Stimulated activated memory B cell treated with anti-CD40 and anti-IgM and Interleukin-4, amounts not matched to agents 10 μg/mL and 1 μg/mL and 100 μg/mL, for 72 hours (primary cell): ENCODE results near the gene CPNE5.
"Not testable (repeated sequence)": the region's sequence is repeated elsewhere in the genome, so short reads cannot be mapped to it uniquely, and the experiment has no call there.

Experiments
- ATAC-seq: fragments of 150-1000 bp; cut with Tn5 transposase; 2 replicates; pipeline ENCODE4 v1.10.0; 2021
- H3K27ac Mint-ChIP-seq: one replicate; pipeline ENCODE4 v1.8.0; 2022; ENCODE audit warnings: mild to moderate bottlenecking, mixed read lengths
- H3K27me3 Mint-ChIP-seq: one replicate; pipeline ENCODE4 v1.8.0; 2022; ENCODE audit warnings: mixed read lengths
- H3K36me3 Mint-ChIP-seq: one replicate; pipeline ENCODE4 v1.8.0; 2022; ENCODE audit warnings: mixed read lengths
- H3K4me1 Mint-ChIP-seq: one replicate; pipeline ENCODE4 v1.8.0; 2022; ENCODE audit warnings: mixed read lengths
- H3K4me3 Mint-ChIP-seq: one replicate; pipeline ENCODE4 v1.8.0; 2022; ENCODE audit warnings: mild to moderate bottlenecking, moderate library complexity, mixed read lengths
- H3K9me3 Mint-ChIP-seq: one replicate; pipeline ENCODE4 v1.8.0; 2022; ENCODE audit warnings: mixed read lengths

The CPNE5 gene

DNA sequence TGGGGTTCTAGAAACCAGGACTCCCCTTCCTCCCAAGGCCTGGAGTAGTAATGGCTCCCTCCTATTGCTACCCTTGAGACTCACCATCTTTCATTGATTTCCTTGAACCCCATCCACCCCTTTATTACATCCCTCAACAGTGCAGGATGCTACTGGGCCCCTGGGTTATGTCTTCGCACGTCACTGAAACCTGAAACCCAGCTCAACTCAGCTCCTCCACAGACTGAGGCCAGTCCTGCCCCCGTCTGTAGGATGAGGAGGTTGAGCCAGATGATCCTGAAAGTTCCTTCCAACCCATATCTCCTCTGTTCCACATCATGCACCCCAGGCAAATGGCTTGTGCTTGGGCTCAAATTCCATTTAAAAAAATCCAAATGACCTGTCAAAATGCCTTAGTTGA, 21.4 kb downstream of the CPNE5 start:
- no peaks in the 10 kb centered on the region for H3K9me3 Mint-ChIP-seq
- no peaks in the 10 kb centered on the region for H3K4me1 Mint-ChIP-seq
- no peak for ATAC-seq
- H3K4me3 Mint-ChIP-seq: no peak overlapping the region
- no peak overlapping the region for H3K27ac Mint-ChIP-seq
- H3K36me3 Mint-ChIP-seq: no peaks in the 10 kb centered on the region
- no peaks in the 10 kb centered on the region for H3K27me3 Mint-ChIP-seq

DNA sequence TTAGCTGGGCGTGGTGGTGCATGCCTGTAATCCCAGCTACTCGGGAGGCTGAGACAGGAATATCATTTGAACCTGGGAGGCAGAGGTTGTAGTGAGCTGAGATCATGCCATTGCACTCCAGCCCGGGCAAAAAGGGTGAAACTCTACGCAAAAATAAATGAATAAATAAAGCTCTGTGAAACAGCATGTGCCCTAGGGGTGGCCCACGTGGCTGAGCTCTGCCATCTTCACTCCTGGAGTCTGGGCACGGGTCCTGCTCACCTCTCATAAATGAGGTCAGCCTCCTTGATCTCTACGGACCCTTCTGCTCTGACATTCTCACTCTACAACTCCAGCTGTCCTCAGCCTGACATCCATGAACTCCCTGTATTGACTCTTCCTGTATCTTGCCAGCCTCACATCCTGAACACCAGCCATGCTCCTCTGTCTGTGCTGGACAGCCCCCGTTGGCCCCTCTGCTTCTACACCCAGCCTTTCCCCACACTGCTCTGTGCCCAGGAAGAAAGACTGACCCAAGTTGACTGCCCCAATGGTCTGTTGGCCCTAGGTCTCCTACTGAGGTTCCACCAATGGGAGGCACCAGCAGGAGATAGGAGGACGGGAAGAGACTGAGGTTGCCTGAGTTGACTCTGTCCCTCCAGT, 21.9 kb downstream of the CPNE5 start:
- Mint-ChIP-seq H3K27me3 (no peaks in the 10 kb centered on the region), H3K9me3 (no peaks in the 10 kb centered on the region), H3K36me3 (no peaks in the 10 kb centered on the region), H3K4me1 (no peaks in the 10 kb centered on the region), H3K4me3 (no peak overlapping the region), H3K27ac (no peak overlapping the region)
- no peak for ATAC-seq

DNA sequence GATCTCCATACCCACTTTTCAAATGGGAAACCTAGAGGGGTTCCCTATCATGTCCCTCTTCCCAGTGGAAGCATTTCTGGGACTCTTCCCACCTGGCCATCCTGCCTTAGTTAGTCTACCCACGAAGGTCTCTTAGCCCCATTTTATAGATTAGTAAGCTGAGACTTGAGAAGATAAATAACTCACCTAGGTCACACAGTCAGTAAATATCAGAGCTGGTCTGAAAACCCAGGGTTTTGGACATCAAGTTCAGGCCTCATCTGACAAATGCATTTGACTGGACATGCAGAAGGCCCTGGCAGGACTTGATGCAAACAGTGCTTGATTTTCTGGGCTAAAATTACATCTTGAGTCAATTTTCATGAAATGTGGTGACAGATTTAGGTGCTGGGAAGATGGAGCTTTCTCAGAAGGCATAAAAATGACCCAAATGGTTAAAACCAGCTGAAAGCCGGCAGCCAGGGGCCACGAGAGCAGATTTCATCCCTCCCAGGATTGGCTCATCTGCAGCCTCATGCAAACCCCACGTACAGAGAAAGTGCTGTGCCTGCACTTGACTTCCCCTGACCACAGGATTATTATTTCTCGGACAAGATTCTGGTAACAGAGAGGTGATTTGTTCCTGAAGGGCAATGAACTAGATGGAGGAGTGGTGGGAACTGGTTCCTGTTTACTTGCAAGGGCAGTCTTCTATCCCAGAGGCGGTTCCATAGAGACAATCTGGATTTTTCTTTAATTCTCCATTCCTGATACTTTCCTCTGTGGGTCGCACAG, 23.1 kb downstream of the CPNE5 start:
- H3K9me3 Mint-ChIP-seq: no peaks in the 10 kb centered on the region
- H3K27me3 Mint-ChIP-seq: no peaks in the 10 kb centered on the region
- ATAC-seq: no peak
- H3K27ac Mint-ChIP-seq: no peak overlapping the region
- no peaks in the 10 kb centered on the region for H3K36me3 Mint-ChIP-seq
- H3K4me1 Mint-ChIP-seq: no peaks in the 10 kb centered on the region
- H3K4me3 Mint-ChIP-seq: no peak overlapping the region

DNA sequence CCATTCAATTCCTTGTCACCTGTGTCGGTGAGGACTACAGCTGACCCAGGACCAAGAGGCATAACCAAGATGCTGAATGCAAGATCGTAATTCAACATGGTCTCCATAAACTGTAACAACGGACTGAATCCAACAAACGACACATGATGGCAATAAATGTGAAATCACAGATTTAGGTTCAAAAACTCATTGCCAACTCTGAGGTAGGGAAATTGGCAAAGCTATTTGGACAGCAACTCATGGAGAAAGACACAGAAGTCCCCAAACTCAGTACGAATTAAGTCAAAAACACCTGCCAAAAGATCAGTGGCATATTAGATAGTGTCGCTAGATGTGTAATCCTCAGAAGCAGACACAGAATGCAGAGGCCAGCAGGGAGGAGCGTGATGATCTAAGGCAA, 25.0 kb downstream of the CPNE5 start:
- H3K27ac Mint-ChIP-seq: no peak overlapping the region
- H3K27me3 Mint-ChIP-seq: peaks cover 6% of the 10 kb centered on the region
- H3K4me3 Mint-ChIP-seq: no peak overlapping the region
- ATAC-seq: no peak
- no peaks in the 10 kb centered on the region for H3K36me3 Mint-ChIP-seq
- H3K4me1 Mint-ChIP-seq: no peaks in the 10 kb centered on the region
- H3K9me3 Mint-ChIP-seq: no peaks in the 10 kb centered on the region

DNA sequence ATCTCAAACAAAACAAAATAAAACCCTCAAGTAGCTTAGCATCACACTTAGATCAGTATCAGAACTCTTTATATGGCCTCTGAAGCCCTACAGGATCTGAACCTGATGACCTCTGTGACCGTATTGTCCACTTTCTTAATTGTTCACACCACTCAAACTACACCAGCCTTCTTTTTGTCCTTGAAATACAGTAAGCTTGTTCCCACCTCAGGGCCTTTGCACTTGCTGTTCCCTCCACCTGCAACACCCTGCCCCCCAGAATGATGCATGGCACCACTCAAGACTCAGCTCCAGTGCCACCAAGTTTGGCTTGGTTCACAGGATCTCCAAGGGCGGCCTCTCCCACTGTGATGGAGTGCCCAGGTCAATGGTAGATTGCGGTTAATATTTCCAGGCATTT, 25.7 kb downstream of the CPNE5 start:
- no peak for ATAC-seq
- H3K36me3 Mint-ChIP-seq: no peaks in the 10 kb centered on the region
- no peaks in the 10 kb centered on the region for H3K4me1 Mint-ChIP-seq
- peaks cover 13% of the 10 kb centered on the region for H3K27me3 Mint-ChIP-seq
- no peak overlapping the region for H3K27ac Mint-ChIP-seq
- no peak overlapping the region for H3K4me3 Mint-ChIP-seq
- H3K9me3 Mint-ChIP-seq: no peaks in the 10 kb centered on the region

DNA sequence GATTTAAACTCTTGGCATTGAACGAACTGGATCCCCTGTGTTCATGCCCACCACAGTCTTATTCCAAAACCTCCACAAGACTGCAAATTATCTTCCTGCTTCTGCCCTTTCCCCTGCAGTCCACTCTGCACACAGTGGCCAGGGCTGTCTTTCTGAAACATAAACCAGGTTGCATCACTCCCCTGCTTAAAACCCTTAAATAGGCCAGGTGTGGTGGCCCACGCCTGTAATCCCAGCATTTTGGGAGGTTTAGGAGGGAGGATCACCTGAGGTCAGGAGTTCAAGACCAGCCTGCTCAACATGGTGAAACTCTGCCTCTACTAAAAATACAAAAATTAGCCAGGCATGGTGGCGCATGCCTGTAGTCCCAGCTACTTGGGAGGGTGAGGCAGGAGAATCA, 26.2 kb downstream of the CPNE5 start:
- H3K36me3 Mint-ChIP-seq, H3K27ac Mint-ChIP-seq, H3K4me1 Mint-ChIP-seq, H3K9me3 Mint-ChIP-seq, H3K4me3 Mint-ChIP-seq, ATAC-seq: not testable (repeated sequence)
- H3K27me3 Mint-ChIP-seq: peaks cover 18% of the 10 kb centered on the region

DNA sequence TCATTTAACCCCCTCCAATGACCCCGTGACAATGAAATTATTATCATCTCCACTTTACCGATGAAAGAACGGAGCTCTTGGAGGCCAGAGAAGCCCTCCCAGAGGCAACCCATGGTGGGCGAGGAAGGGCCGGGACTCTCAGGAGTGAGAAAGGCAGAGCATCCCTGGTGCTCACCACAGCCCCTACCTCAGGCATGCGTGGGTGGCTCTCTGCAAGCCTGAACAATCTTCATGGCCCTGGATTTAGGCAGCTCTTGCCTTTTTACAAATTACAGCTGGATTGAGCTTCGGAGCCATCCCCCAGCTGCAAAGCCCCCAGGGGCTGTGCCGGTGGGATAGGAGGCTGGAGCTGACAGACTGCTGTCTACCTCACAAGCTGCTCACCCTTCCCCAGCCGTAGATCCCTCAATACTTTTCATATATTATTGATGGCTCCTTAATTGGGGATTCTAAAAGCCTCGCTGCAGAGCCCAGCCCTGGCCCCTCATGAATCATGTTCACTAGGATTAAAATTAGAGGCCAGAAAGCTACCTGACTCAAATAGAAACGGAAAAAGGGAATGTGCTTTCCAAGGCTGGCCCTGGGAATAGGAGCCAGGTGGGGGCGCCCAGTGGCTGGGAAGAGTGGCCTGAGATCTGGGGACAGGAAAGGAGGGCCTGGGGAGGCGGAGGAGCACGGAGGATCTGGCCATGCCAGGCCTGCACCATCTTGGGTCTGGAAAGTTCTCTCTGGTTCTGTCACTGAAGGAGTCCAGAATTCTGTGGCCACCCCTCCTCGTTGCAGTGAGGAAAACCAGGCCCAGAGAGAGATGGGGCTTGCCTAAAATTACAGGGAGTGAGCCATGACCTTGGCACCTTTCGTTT, 29.1 kb downstream of the CPNE5 start:
- no peak overlapping the region for H3K27ac Mint-ChIP-seq
- no peaks in the 10 kb centered on the region for H3K36me3 Mint-ChIP-seq
- H3K4me1 Mint-ChIP-seq: no peaks in the 10 kb centered on the region
- peaks cover 35% of the 10 kb centered on the region for H3K27me3 Mint-ChIP-seq
- H3K9me3 Mint-ChIP-seq: no peaks in the 10 kb centered on the region
- ATAC-seq: no peak
- H3K4me3 Mint-ChIP-seq: no peak overlapping the region

DNA sequence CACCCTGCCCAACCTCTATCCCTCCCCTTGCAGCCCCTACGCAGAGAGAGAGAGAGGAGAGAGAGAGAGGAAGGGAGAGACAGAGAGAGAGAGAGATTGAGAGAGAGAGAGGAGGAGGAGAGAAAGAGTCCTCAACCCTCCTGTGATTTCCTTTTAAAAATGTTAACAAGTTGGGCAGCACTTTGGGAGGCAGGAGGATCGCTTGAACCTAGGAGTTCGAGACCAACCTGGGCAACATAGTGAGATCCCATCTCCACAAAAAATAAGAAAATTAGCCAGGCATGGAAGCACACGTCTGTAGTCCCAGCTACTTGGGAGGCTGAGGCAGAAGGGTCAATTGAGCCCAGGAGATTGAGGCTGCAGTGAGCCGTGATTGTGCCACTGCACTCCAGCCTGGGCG, 30.1 kb downstream of the CPNE5 start:
- peaks cover 38% of the 10 kb centered on the region for H3K27me3 Mint-ChIP-seq
- H3K36me3 Mint-ChIP-seq: no peaks in the 10 kb centered on the region
- H3K27ac Mint-ChIP-seq: no peak overlapping the region
- no peak for ATAC-seq
- no peaks in the 10 kb centered on the region for H3K9me3 Mint-ChIP-seq
- no peak overlapping the region for H3K4me3 Mint-ChIP-seq
- no peaks in the 10 kb centered on the region for H3K4me1 Mint-ChIP-seq

DNA sequence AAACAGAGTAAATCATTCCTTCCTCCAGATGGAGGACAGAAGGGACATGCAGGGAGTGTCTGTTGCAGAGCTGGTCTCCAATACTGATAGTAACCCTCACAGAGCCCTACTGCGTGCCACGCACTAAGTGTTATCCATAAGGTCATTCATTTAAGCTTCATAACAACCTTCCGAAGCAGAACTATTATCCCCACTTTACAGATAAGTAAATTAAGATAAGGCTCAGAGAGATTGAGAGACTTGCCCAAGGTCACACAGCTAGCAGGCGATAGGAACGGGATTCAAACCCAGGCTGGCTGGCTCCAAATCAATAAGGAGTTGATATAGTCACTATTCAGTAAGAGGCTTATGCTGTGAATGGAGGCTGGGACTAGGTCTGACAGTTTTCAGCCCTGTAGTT, 30.6 kb downstream of the CPNE5 start:
- no peaks in the 10 kb centered on the region for H3K9me3 Mint-ChIP-seq
- H3K27ac Mint-ChIP-seq: no peak overlapping the region

DNA sequence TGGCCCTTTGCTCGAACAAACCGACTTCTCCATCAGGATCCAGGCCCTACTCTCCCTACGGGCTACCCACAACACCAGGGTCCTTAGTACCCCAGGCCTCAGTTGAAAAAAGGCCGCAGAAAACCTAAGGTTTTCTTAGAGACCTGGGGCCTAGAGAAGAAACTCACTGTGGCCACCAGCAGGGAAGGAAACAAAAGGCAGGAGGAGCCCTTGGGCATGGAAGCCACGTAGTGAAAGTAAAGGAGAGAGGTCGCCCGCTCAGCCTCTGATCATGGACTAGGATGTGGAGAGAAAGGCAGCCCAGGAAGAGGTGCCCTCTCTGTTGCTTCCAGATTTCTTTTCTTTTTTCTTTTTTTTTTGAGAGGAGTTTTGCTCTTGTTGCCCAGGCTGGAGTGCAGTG, 31.5 kb downstream of the CPNE5 start:
- H3K27me3 Mint-ChIP-seq: peaks cover 38% of the 10 kb centered on the region

More for the DNA sequence above, 30.6 kb downstream of the CPNE5 start:
- Mint-ChIP-seq H3K4me3 (no peak overlapping the region), H3K4me1 (no peaks in the 10 kb centered on the region), H3K36me3 (no peaks in the 10 kb centered on the region), H3K27me3 (peaks cover 38% of the 10 kb centered on the region)
- ATAC-seq: no peak

DNA sequence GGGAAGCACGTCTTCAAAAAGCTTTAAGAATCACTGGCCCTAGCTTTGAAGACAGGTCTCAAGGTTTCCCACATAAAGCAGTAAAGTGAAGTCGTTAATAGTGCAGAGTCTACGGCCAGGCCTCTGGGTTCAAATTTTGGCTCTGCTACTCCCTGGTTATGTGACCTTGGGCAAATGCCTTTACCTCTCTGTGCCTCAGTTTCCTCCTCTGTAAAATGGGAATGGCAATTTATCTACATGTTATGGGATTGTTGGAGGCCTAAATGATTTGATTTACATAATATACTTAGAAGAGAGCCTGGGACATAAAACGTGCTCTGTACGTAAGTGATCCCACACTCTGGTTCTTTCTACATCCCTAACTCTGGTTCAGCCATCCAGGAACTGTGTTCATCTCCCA, 32.1 kb downstream of the CPNE5 start:
- Mint-ChIP-seq H3K27ac (no peak overlapping the region), H3K36me3 (no peaks in the 10 kb centered on the region), H3K27me3 (peaks cover 38% of the 10 kb centered on the region), H3K9me3 (no peaks in the 10 kb centered on the region), H3K4me1 (no peaks in the 10 kb centered on the region), H3K4me3 (no peak overlapping the region)
- no peak for ATAC-seq

More for the DNA sequence above, 31.5 kb downstream of the CPNE5 start:
- Mint-ChIP-seq H3K9me3 (no peaks in the 10 kb centered on the region), H3K27ac (no peak overlapping the region), H3K36me3 (no peaks in the 10 kb centered on the region), H3K4me3 (no peak overlapping the region), H3K4me1 (no peaks in the 10 kb centered on the region)
- ATAC-seq: no peak

DNA sequence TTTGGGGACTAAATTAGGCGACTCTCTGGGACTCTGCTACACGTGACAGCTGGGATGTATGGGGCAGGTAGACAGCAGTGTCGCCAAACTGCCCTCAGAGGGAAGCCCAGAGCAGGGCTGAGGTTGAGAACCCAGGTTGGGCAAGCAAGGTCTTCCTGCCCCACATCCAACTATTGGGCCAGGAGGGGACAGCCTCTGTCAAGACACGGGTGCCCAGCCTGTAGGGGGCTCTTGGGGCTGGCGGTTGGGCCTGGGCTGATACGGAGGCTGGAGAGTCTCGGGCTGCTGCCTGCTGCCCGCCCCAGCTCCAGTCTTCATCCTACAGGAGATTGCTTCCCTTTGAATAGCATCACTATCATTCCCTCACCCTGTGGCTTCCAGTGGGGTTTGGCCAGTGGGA, 33.3 kb downstream of the CPNE5 start:
- Mint-ChIP-seq H3K27ac (no peak overlapping the region), H3K4me3 (no peak overlapping the region), H3K36me3 (no peaks in the 10 kb centered on the region), H3K4me1 (no peaks in the 10 kb centered on the region), H3K9me3 (no peaks in the 10 kb centered on the region), H3K27me3 (peaks cover 38% of the 10 kb centered on the region)
- ATAC-seq: no peak

DNA sequence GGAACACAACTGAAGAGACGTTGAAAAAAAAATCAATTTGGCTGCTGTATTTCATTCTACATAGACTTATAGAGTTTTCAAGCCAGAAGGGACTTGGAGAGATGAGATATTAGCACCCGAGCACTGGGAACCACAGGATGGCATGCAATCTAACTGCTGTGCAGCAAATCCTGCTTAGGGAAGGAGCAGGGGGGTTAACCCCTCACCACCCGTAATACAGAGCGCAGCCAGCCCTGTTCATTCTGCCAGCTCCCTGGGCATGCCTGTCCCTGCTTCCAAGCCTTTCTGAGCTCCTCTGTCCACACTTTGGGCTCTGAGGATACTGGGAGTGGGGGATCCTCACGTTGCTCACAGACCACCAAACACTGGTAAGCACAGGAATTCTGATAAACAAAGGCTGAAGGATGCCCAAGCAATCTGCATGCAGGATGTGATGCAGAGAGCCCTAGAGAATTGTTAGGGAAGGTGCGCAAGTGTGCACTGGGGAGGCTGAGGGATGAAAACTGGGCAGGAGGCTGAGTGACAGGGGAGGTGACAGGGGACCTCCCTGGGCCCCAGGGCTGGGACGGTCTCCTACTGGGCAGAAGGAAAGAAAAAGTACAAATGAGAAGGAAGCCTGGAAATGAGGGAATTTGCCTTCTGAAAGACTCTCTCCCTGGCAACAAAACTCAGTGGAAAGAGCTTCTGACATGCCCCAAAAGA, 34.0 kb downstream of the CPNE5 start:
- no peaks in the 10 kb centered on the region for H3K4me1 Mint-ChIP-seq
- no peak overlapping the region for H3K4me3 Mint-ChIP-seq
- no peak overlapping the region for H3K27ac Mint-ChIP-seq
- no peaks in the 10 kb centered on the region for H3K9me3 Mint-ChIP-seq
- H3K27me3 Mint-ChIP-seq: peaks cover 39% of the 10 kb centered on the region
- no peak for ATAC-seq
- H3K36me3 Mint-ChIP-seq: no peaks in the 10 kb centered on the region

DNA sequence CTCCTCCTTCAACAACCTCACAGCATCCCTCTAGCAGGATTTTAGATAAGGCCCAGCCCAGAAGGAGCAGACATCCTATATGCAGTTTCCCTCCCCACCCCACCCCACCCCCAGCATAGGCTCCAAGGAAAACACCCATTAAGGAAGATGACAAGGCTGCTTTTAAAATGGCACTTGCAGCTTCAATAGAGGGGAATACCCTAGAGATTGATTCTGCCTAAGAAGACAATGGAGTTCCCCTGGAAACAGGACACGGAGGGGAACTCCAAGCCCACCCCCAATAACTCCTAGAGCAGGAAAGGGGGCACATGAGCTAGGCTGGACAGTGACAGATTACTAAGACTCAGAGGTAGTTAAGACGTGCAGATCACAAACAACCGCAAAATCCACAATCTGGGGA, 34.7 kb downstream of the CPNE5 start:
- no peaks in the 10 kb centered on the region for H3K36me3 Mint-ChIP-seq
- H3K4me3 Mint-ChIP-seq: no peak overlapping the region
- peaks cover 43% of the 10 kb centered on the region for H3K27me3 Mint-ChIP-seq
- ATAC-seq: no peak
- no peak overlapping the region for H3K27ac Mint-ChIP-seq
- H3K4me1 Mint-ChIP-seq: no peaks in the 10 kb centered on the region
- no peaks in the 10 kb centered on the region for H3K9me3 Mint-ChIP-seq

DNA sequence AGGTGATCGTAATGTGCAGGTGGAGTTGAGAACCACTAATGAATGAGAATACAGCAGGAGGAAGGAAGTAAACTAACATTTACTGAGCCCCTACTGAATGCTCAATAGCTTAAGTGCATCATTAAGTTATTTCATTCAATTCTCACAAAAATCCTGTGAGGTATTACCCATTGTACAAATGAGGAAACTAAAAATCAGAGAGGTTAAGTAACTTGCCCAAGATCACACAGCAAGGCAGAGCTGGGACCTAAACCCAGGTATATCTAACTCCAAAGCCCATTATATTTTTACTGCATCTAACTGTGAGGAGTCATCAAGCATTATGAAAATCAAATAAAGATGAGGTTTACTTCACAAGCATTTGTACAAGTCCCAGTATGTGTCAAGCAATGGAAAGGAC, 35.3 kb downstream of the CPNE5 start:
- no peak overlapping the region for H3K27ac Mint-ChIP-seq
- no peaks in the 10 kb centered on the region for H3K9me3 Mint-ChIP-seq
- H3K36me3 Mint-ChIP-seq: no peaks in the 10 kb centered on the region
- no peak overlapping the region for H3K4me3 Mint-ChIP-seq
- ATAC-seq: no peak
- no peaks in the 10 kb centered on the region for H3K4me1 Mint-ChIP-seq
- peaks cover 42% of the 10 kb centered on the region for H3K27me3 Mint-ChIP-seq
